Inflammatory macrophage treated with lipopolysaccharide for 4 hours (primary cell): ENCODE measurements around the gene CLEC4G.

ENCODE experiments used
- DNase-seq: peaks from one replicate; pipeline ENCODE4 v3.0.0-alpha.2; 2020

The CLEC4G gene

DNA sequence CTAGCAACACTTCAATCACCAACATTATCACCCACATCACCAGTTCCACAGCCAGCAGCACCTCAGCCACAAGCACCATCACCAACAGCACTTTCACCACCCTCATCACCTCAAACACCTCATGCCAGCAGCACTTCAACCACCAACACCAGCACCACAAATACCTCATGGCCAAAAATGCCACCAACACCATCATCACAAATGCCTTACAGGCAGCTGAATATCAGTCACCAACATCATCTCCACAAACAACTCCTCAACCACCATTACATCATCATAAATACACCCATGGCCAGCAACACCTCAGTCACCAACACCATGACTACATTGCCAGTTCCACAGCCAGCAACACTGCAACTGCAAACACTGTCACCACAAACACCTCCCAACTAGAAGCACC, 40.4 kb downstream of the CLEC4G start:
- no peak for DNase-seq

DNA sequence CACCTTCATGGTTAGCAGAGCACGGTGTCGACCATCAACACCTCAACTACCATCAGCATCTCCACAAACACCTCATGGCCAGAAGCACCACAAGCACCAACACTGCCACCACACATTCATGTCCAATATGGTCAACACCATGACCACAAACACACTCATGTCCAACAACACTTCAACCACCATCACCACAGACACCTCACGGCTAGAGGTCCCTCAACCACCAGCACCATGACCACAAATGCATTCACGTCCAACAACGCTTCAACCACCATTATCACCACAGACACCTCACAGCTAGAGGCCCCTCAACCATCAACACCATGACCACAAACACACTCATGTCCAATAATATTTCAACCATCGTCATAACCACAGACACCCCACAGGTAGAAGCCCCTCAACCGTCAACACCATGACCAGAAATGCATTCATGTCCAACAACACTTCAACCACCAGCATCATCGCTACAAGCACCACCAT, 41.1 kb downstream of the CLEC4G start:
- DNase-seq, result no peak

DNA sequence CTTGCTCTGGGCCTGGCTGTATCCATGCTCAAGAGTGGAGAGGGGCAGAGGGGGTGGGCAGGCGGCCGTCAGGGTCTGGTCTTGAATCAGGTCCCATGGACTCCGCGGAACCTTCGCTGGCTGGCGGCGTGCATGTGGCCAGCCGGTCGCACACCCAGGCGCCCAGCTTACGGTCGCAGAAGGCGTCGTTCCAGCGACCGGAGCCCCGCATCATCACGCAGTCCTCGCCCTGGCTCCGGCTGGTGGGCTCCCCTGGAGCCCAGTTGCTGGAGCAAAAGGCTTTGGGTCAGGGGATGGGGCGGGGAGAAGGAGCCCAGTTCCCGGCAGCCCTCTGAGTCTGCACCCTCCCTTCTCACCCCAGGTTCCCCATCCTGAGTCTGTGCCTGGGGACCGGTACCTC, 42.7 kb downstream of the CLEC4G start:
- DNase-seq, result no peak

DNA sequence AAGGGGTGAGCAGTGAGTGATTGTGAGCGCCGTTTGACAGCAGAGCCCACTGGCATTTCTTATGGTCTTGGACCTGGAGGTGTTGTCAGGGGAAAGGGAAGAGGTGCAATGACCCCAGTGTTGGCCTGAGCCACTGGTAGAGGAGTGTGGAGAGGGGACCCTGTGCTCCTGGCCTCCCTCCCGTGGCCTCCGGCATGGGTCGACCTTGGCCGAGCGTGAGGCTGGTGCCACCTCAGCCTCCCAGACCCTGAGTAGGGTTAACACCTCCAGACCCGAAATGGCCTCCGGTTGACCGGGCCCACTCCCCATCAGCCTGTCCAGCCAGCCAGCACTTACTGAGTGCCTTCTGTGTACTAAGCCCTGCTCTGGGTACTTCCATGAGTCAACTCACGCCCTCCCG, 44.7 kb downstream of the CLEC4G start:
- DNase-seq, result no peak

DNA sequence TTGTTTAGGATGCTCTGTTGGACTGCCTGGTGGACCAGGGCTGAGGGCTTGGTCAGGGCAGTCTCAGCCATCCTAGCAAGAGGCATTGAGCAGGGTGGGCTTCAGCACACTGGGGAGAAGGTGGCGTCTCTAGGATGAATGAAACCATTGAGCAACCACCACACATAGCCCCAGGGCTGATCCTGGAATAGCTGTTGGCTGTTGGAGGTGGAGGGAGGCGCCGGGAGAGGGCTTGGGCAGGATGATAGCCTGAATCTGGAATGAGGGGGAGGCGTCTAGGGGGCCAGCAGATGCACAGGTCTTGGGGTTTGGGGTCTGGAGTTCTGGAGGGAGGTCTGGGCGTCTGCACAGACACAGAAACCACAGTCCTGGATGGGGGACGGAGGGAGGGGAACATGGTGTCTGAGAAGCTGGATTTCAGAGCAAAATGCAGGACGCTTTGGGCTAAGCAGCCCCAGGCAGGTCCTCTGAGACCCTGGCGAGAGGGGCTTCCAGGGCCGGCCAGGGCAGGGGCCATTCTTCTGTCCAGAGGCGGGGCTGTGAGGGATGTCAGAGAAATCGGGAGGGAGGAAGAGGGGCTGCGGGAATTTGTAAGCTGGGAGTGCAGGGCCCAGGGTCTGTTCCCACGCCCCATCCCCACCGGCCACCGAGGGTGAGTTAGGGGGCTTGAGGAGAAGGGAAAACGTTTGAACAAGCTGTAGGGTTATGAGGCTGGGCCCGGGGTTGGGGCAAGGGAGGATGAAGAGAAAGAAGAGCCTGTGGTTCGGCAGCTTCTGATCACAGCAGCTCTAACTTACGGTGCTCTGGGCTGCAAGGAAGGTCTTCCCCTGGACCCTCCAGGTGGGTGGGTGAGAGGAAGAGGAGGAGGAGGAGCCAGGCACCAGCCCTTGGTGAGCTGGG, 46.1 kb downstream of the CLEC4G start:
- DNase-seq, result no peak

DNA sequence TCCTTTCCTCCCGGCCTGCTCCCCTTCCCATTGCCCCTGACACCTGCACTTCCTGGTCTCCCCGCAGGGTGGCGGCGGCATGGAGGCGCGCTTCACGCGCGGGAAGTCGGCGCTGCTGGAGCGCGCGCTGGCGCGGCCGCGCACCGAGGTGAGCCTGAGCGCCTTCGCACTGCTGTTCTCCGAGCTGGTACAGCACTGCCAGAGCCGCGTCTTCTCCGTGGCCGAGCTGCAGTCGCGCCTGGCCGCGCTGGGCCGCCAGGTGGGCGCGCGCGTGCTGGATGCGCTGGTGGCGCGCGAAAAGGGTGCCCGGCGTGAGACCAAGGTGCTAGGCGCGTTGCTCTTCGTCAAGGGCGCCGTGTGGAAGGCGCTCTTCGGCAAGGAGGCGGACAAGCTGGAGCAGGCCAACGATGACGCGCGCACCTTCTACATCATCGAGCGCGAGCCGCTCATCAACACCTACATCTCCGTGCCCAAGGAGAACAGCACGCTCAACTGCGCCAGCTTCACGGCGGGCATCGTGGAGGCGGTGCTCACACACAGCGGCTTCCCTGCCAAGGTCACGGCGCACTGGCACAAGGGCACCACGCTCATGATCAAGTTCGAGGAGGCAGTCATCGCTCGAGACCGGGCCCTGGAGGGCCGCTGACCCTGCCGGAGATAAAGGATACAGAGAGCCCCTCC, 49.6 kb downstream of the CLEC4G start:
- DNase-seq, result no peak

DNA sequence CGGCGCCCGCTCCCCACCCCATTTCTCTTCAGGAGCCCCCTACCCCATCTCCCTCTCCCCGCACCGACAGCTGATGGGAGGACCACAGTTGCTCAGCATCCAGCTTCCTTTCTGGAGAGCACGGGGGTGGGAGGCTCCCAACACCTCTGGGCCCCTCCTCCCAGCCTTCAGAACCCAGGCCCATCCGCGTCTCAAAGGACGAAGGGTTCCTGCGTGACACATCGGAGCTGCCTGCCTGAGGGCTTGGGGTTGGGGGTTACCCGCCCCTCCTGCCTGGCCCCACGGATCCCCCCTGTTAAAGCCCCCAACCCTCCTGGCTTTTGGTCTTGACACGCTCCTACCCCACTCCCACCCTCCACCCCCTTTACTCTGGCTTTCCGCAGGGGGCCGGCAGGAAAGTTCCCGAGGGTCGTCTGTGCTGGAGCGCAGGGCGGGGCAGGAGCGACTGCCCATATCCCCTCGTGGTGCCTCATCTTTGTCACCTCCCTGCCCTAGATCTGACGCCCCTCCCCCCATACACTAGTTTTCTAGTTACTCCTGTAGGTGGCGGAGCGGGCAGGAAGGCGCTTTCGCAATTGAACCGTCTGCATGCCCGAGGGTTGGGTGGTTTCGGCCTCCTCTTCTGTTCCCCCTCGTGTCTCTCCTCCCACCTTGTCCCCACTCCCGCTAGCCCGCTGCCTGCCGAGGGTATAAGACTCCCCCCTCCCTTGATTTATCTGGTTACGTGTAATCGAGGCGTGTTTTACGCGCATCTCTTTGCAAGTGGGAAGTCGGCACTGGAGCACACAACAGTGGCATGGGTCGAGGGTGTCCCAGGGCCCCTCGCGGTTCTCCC, 50.4 kb downstream of the CLEC4G start:
- peak; percentile 90 for DNase-seq

DNA sequence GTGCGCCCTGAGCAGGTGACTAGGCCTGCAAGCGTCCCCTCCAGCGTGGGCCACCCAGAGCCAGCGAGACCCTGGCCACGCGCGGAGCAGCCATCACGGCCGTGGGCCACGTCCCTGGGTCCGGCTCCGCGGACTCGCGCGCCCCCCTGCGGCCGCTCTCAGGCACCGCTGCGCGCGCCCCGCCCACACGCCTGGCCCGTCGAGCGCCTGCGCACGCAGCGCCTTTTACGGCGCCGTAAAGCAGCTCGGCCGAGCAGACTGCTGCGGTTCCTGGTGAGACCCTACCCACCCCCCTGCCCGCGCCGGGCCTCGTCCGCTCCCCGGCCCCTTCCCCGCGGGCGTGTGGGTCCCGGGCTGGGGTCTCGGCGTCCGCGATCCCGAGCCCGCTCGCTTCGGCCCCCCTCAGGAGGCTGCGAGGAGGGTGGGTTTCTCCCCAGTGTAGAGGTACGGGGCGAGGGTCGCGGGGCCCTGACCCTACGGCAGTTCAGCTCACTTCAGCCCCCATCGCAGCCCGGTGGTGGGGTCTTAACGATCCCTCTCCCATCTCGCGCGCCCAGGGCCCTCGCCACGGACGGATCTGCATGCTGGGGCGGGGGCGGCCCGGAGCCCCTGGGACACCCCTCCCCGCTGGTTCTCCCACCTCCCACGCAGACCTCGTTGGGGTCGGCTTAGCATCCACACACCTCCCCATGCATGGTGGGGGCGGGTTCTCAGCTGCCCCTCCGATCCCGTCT, 51.1 kb downstream of the CLEC4G start, which contains the start of gene TRAPPC5:
Gene TRAPPC5, plus strand, starts transcription at position 228 of the 734 bp plus-strand sequence. CDS start 1,421 bp downstream, outside the sequence.
- DNase-seq, result peak; percentile 87

DNA sequence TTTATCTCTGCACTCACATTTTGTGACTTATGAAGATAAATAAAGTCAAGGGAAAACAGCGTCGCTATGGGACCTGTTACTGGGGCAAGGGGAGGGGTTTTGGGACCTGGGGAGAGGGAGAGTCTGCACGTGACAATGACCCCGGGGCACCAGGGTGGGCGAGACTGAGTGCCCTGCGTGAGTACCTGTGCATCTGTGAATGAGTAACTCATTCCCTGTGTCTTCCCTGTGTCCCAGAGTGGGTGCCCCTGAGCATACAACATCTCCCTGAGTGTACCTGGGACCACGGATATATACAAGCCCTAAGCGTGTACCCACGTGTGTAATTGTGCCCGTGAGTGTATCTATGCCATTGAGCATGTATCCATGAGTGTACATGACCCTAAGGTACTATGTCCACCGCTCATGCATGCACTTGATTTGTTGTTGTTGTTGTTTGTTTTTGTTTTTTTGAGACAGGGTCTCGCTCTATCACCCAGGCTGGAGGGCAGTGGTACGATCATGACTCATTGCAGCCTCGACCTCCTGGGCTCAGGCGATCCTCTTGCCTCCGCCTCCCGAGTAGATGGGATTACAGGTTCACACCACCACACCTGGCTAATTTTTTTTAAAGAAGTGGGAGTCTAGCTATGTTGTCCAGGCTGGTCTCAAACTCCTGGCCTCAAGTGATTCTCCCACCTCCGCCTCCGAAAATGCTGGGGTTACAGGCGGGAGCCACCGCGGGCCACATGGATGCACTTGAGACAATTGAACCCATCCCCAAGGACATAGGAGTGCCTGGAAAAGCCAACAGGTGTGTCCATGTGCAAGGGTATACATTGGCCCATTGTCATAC, 51.9 kb downstream of the CLEC4G start:
- DNase-seq, result no peak

DNA sequence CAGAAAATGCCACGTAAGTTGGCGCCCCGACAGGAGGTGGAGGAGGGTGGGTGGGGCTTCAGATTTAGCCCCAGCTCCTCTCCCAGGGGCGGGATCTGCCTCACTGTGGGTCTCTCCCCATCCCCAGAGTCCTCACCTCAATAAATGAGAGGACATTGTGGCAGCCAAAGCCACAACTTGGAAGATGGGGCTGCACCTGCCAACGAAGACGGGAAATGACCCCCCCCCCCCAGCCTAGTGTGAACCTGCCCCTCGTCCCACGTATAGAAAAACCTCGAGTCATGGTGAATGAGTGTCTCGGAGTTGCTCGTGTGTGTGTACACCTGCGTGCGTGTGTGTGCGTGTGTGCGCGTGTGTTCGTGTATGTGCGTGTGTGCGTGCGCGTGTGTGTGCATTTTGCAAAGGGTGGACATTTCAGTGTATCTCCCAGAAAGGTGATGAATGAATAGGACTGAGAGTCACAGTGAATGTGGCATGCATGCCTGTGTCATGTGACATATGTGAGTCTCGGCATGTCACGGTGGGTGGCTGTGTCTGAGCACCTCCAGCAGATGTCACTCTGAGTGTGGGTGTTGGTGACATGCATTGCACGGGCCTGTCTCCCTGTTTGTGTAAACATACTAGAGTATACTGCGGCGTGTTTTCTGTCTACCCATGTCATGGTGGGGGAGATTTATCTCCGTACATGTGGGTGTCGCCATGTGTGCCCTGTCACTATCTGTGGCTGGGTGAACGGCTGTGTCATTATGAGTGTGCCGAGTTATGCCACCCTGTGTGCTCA, 52.7 kb downstream of the CLEC4G start:
- peak; percentile 56 for DNase-seq
